ENCODE results near the gene KLHL8.

GRCh38 chr4:87266986-87267385 is 46.6 kb upstream of the KLHL8 start:
- TF ChIP-seq POLR2A (IDR thresholded peaks at IDR 0.05) (no peak), CTCF (IDR thresholded peaks at IDR 0.05) (no peak)
